Measurements from ENCODE around the gene KIF16B.

- TF ChIP-seq PTRF (tag; IDR thresholded peaks at IDR 0.05), result no peak
- TF ChIP-seq ATF3 (IDR thresholded peaks at IDR 0.05), result no peak
- TF ChIP-seq ATF3 (CRISPR knock-in tag; conservative IDR thresholded peaks at IDR 0.05), result no peak
- no peak for TF ChIP-seq SMAD1 (IDR thresholded peaks at IDR 0.05; ENCODE audit: low read depth, low read length, partially characterized antibody)
- TF ChIP-seq RNF2 (IDR thresholded peaks at IDR 0.05), result no peak
- TF ChIP-seq POLR2AphosphoS5 (IDR thresholded peaks at IDR 0.05; ENCODE audit: control insufficient read depth, insufficient read depth, low read depth, low read length), result no peak
- no peak for TF ChIP-seq RFX7 (CRISPR knock-in tag; IDR thresholded peaks at IDR 0.05)
- no peak for TF ChIP-seq MXD1 (CRISPR knock-in tag; IDR thresholded peaks at IDR 0.05; ENCODE audit: borderline replicate concordance, poor library complexity, severe bottlenecking)
- no peak for TF ChIP-seq E2F8 (IDR thresholded peaks at IDR 0.05; ENCODE audit: low read depth, partially characterized antibody)
- TF ChIP-seq CTCF (IDR thresholded peaks at IDR 0.05 in 2 of 3, conservative IDR thresholded peaks at IDR 0.05 in 1 of 3; ENCODE audit: insufficient read depth in 2 of 3, low read depth in 1 of 3, low read length in 3 of 3), result no peak
- no peak for TF ChIP-seq STAT6 (CRISPR knock-in tag; IDR thresholded peaks at IDR 0.05)
- no peak for TF ChIP-seq ASH1L (IDR thresholded peaks at IDR 0.05; ENCODE audit: borderline replicate concordance, low read depth, partially characterized antibody)
- no peak for TF ChIP-seq ZNF239 (CRISPR knock-in tag; IDR thresholded peaks at IDR 0.05)
- no peak for TF ChIP-seq ZNF184 (CRISPR knock-in tag; IDR thresholded peaks at IDR 0.05)
Observed at GRCh38 chr20:16573001-16573965, at the start of gene KIF16B.
